Lower leg skin (tissue), 4 donors: ENCODE data around the gene ALDH1A1. TPM values are rescaled to one million over a fixed set of nuclear protein-coding genes. Genes with fewer than 3 reads are reported as not detected.

Source experiments
- DNase-seq, 2 donors: peaks; one replicate each; pipeline ENCODE4 v3.0.0-alpha.2; 2019; ENCODE audit warnings: low spot score in 2 of 2
- H3K4me3 ChIP-seq: fragments of 200-600 bp; sonication (generic); 2 replicates; pipeline ENCODE4 v1.5.1; 2017; ENCODE audit warnings: mild to moderate bottlenecking, low read depth; ENCODE audit not compliant: poor library complexity, severe bottlenecking
- POLR2A ChIP-seq, 2 donors: fragments of 450-650 bp; IDR thresholded peaks; one replicate each; pipeline ENCODE4 v1.6.1; 2016 to 2017; ENCODE audit warnings: antibody characterized with exemption in 2 of 2, mild to moderate bottlenecking in 1 of 2, moderate library complexity in 1 of 2
- WGBS, 2 donors: methylation state at CpG; one replicate each; pipeline ENCODE4 v1.1.5; 2018; 5-methylcytosine and 5-hydroxymethylcytosine counted together
- intact Hi-C: fragments of 100-400 bp; cut with DNase I; formaldehyde crosslinking; loops from one replicate; pipeline ENCODE4 v1.15.0; 2023; ENCODE audit warnings: low total_unique reads
- total RNA-seq, 4 donors: library from RNA; depleted of rRNA; stranded (reverse); fragments of >200 nt; gene quantifications; one replicate each; pipeline ENCODE4 v1.1.0, GENCODE V29; 2016
- TF ChIP-seq, protein P1 (sequence below), 3 donors: fragments of 450-650 bp; IDR thresholded peaks; one replicate each; pipeline ENCODE4 v1.5.1; 2016; ENCODE audit warnings: antibody characterized with exemption in 3 of 3, mild to moderate bottlenecking in 3 of 3, moderate library complexity in 2 of 3

ALDH1A1 gene
- total RNA-seq, 4 donors from 2014 or later, result 8.8 to 18.5 (median 13.1) TPM

GRCh38 chr9:72951520-72952380 lies 1.1 kb downstream of the ALDH1A1 start:
- TF ChIP-seq, protein P1, sequence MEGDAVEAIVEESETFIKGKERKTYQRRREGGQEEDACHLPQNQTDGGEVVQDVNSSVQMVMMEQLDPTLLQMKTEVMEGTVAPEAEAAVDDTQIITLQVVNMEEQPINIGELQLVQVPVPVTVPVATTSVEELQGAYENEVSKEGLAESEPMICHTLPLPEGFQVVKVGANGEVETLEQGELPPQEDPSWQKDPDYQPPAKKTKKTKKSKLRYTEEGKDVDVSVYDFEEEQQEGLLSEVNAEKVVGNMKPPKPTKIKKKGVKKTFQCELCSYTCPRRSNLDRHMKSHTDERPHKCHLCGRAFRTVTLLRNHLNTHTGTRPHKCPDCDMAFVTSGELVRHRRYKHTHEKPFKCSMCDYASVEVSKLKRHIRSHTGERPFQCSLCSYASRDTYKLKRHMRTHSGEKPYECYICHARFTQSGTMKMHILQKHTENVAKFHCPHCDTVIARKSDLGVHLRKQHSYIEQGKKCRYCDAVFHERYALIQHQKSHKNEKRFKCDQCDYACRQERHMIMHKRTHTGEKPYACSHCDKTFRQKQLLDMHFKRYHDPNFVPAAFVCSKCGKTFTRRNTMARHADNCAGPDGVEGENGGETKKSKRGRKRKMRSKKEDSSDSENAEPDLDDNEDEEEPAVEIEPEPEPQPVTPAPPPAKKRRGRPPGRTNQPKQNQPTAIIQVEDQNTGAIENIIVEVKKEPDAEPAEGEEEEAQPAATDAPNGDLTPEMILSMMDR (IDR thresholded peaks at IDR 0.05), result no peak
- TF ChIP-seq POLR2A (IDR thresholded peaks at IDR 0.05), result no peak
- DNase-seq, result no peak
- H3K4me3 ChIP-seq, result no peak overlapping the region
- intact Hi-C loops, result no loop called here
- 55 to 59% methylated on average over 5 of the region's 5 CpGs for WGBS, 2 donors

DNA sequence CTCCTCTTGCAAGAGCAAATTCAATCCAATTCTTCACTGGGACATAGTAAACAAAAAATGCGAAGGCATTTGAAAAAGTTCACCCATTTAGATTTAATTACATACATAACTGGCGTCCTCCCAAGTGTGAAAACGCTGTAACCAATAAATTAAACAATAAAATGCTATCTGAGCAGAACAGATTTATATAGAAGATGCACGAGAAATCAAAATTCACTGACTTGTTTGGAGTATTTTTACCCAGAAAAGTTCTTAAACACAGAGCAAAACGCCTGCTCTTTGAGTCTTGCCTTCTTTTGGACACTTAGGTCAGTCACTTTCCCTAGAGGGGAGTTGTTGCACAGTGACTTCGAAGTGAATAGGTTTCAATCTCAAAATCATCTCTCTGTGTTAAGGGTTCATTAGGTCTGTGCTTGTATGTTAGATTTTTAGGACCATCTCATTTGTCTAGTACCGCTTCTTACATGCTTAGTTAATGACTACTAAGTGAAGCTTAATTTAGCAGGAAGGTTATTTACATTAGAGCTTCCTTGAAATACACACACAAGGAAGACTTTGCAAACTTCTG lies 1.9 kb downstream of the ALDH1A1 start:
- intact Hi-C loops, result no loop called here
- no peak overlapping the region for H3K4me3 ChIP-seq
- TF ChIP-seq, protein P1 (IDR thresholded peaks at IDR 0.05), result no peak
- 54 to 56% methylated on average over 7 of the region's 7 CpGs for WGBS, 2 donors
- DNase-seq, result no peak

- intact Hi-C loops, result no loop called here
- no peak for TF ChIP-seq POLR2A (IDR thresholded peaks at IDR 0.05)
- no peak overlapping the region for H3K4me3 ChIP-seq
- 85 to 87% methylated on average over 7 of the region's 7 CpGs for WGBS, 2 donors
- DNase-seq, result no peak
These were observed 2.9 kb downstream of the ALDH1A1 start for GRCh38 chr9:72949918-72950325.

GRCh38 chr9:72949244-72949582 lies 3.6 kb downstream of the ALDH1A1 start:
- no peak for DNase-seq
- 81 to 87% methylated on average over 1 of the region's 1 CpG for WGBS, 2 donors
- intact Hi-C loops, result no loop called here
- TF ChIP-seq, protein P1 (IDR thresholded peaks at IDR 0.05), result no peak
- H3K4me3 ChIP-seq, result no peak overlapping the region

GRCh38 chr9:72948575-72949243 lies 4.1 kb downstream of the ALDH1A1 start:
- intact Hi-C loops, result no loop called here
- no peak for TF ChIP-seq POLR2A (IDR thresholded peaks at IDR 0.05)
- TF ChIP-seq, protein P1 (IDR thresholded peaks at IDR 0.05), result no peak
- no peak overlapping the region for H3K4me3 ChIP-seq
- DNase-seq, result no peak
- WGBS, 2 donors, result 55 to 67% methylated on average over 6 of the region's 6 CpGs

- no peak for DNase-seq
- intact Hi-C loops, result no loop called here
- TF ChIP-seq POLR2A (IDR thresholded peaks at IDR 0.05), result no peak
- TF ChIP-seq, protein P1 (IDR thresholded peaks at IDR 0.05), result no peak
- no peak overlapping the region for H3K4me3 ChIP-seq
- WGBS, 2 donors, result 39 to 44% methylated on average over 3 of the region's 3 CpGs
These were observed 4.8 kb downstream of the ALDH1A1 start for GRCh38 chr9:72947984-72948465.
